Limb (tissue), 2 donors: ENCODE results near the gene TLCD1.

Source experiments
- DNase-seq, 2 donors: peaks; one replicate each; pipeline ENCODE4 v3.0.0-alpha.2; 2016; ENCODE audit errors: extremely low spot score in 2 of 2

The TLCD1 gene

GRCh38 chr17:28726226-28726626 is at the start of gene TLCD1:
TLCD1 (minus strand) TSS chr17:28726233; CDS start chr17:28726097, 136 bp downstream.
- DNase-seq, result peak; percentile 42 to 84

GRCh38 chr17:28774206-28774605 is 48.2 kb upstream of the TLCD1 start:
- no peak for DNase-seq

- no peak for DNase-seq
Observed at GRCh38 chr17:28773736-28774135, 47.7 kb upstream of the TLCD1 start.

- DNase-seq, result no peak
Observed at GRCh38 chr17:28765038-28765437, 39.0 kb upstream of the TLCD1 start.

- peak; percentile 68 to 78 for DNase-seq
Observed at GRCh38 chr17:28763804-28764266, 37.8 kb upstream of the TLCD1 start.

GRCh38 chr17:28763137-28763799 is 37.2 kb upstream of the TLCD1 start:
- DNase-seq, result no peak

GRCh38 chr17:28760601-28761562 is 34.8 kb upstream of the TLCD1 start:
- no peak for DNase-seq

- DNase-seq, result no peak
Observed at GRCh38 chr17:28759256-28759865, 33.3 kb upstream of the TLCD1 start.

GRCh38 chr17:28758411-28759121 is 32.5 kb upstream of the TLCD1 start:
- no peak for DNase-seq

GRCh38 chr17:28756049-28756804 is 30.2 kb upstream of the TLCD1 start:
- no peak for DNase-seq

GRCh38 chr17:28755486-28755885 is 29.5 kb upstream of the TLCD1 start:
- DNase-seq, result no peak

GRCh38 chr17:28751600-28752366 is 25.8 kb upstream of the TLCD1 start:
- DNase-seq, result no peak

- peak; percentile 90 to 94 for DNase-seq
Observed at GRCh38 chr17:28750178-28751047, 24.4 kb upstream of the TLCD1 start.

GRCh38 chr17:28749516-28750177 is 23.6 kb upstream of the TLCD1 start:
- DNase-seq, result no peak

GRCh38 chr17:28748852-28749515 is 23.0 kb upstream of the TLCD1 start:
- no peak for DNase-seq

GRCh38 chr17:28747801-28748750 is 22.0 kb upstream of the TLCD1 start:
- DNase-seq, result no peak
